Upper lobe of left lung (tissue), 4 donors: ENCODE results near the gene ABHD17C.

Source experiments
- CTCF ChIP-seq, 6 experiments: fragments of 450-650 bp in 4 of 6; fragments of 200-600 bp in 2 of 6; sonication (generic) in 2 of 6; IDR thresholded peaks; one replicate each; pipeline ENCODE4 v1.5.1; 2016 to 2019; ENCODE audit warnings: antibody characterized with exemption in 6 of 6
- POLR2A ChIP-seq, 4 donors: fragments of 450-650 bp; IDR thresholded peaks; one replicate each; pipeline ENCODE4 v1.5.1; 2016 to 2017; ENCODE audit warnings: antibody characterized with exemption in 4 of 4, mild to moderate bottlenecking in 2 of 4

- TF ChIP-seq CTCF (IDR thresholded peaks at IDR 0.05) (no peak), POLR2A (IDR thresholded peaks at IDR 0.05) (no peak)
These were observed 3.6 kb downstream of the ABHD17C start for GRCh38 chr15:80698676-80699075.
